ENCODE data around the gene PIGQ.

- TF ChIP-seq, protein P1, sequence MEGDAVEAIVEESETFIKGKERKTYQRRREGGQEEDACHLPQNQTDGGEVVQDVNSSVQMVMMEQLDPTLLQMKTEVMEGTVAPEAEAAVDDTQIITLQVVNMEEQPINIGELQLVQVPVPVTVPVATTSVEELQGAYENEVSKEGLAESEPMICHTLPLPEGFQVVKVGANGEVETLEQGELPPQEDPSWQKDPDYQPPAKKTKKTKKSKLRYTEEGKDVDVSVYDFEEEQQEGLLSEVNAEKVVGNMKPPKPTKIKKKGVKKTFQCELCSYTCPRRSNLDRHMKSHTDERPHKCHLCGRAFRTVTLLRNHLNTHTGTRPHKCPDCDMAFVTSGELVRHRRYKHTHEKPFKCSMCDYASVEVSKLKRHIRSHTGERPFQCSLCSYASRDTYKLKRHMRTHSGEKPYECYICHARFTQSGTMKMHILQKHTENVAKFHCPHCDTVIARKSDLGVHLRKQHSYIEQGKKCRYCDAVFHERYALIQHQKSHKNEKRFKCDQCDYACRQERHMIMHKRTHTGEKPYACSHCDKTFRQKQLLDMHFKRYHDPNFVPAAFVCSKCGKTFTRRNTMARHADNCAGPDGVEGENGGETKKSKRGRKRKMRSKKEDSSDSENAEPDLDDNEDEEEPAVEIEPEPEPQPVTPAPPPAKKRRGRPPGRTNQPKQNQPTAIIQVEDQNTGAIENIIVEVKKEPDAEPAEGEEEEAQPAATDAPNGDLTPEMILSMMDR (IDR thresholded peaks at IDR 0.05; ENCODE audit: insufficient read depth, low read length, poor library complexity, severe bottlenecking), result no peak
- TF ChIP-seq EZH2phosphoT487 (conservative IDR thresholded peaks at IDR 0.05; ENCODE audit: low read length), result no peak
Measured at GRCh38 chr16:546909-547770, 22.6 kb upstream of the PIGQ start.
